ENCODE results near the gene CD8B2.
"Not testable (repeated sequence)": the region's sequence is repeated elsewhere in the genome, so short reads cannot be mapped to it uniquely, and the experiment has no call there.

Gene CD8B2

GRCh38 chr2:106551417-106552130, 64.4 kb downstream of the CD8B2 start:
- DNase-seq (ENCODE audit: low read depth): no peak

GRCh38 chr2:106552921-106553320, 65.8 kb downstream of the CD8B2 start:
- no peak for DNase-seq (ENCODE audit: low read depth)

- DNase-seq (ENCODE audit: low read depth): no peak
Observed at GRCh38 chr2:106553321-106553720, 66.2 kb downstream of the CD8B2 start.

GRCh38 chr2:106554411-106554810, 67.2 kb downstream of the CD8B2 start:
- DNase-seq (ENCODE audit: low read depth): no peak

GRCh38 chr2:106555053-106555452, 67.9 kb downstream of the CD8B2 start:
- no peak for DNase-seq (ENCODE audit: low read depth)

GRCh38 chr2:106559786-106560185, 72.6 kb downstream of the CD8B2 start:
- DNase-seq (ENCODE audit: low read depth): not testable (repeated sequence)

GRCh38 chr2:106560773-106561172, 73.6 kb downstream of the CD8B2 start:
- no peak for DNase-seq (ENCODE audit: low read depth)

GRCh38 chr2:106561356-106561755, 74.2 kb downstream of the CD8B2 start:
- no peak for DNase-seq (ENCODE audit: low read depth)

- DNase-seq (ENCODE audit: low read depth): no peak
Observed at GRCh38 chr2:106561803-106562202, 74.6 kb downstream of the CD8B2 start.

GRCh38 chr2:106562268-106563186, 75.4 kb downstream of the CD8B2 start:
- no peak for DNase-seq (ENCODE audit: low read depth)

- DNase-seq (ENCODE audit: low read depth): no peak
Observed at GRCh38 chr2:106563195-106563594, 76.0 kb downstream of the CD8B2 start.

GRCh38 chr2:106565599-106565998, 78.4 kb downstream of the CD8B2 start:
- no peak for DNase-seq (ENCODE audit: low read depth)

- no peak for DNase-seq (ENCODE audit: low read depth)
Observed at GRCh38 chr2:106566050-106566449, 78.9 kb downstream of the CD8B2 start.

- DNase-seq (ENCODE audit: low read depth): not testable (repeated sequence)
Observed at GRCh38 chr2:106566484-106566883, 79.3 kb downstream of the CD8B2 start.

- no peak for DNase-seq (ENCODE audit: low read depth)
Observed at GRCh38 chr2:106570316-106570715, 83.2 kb downstream of the CD8B2 start.

All from activated gamma-delta T cell treated with anti-CD3 and anti-CD28 coated beads, Interleukin-2, amount 50 U/mL, for 16 hours (primary cell).